HCT116 (cell line): ENCODE measurements around the gene ZFP92. TPM values are rescaled to one million over a fixed set of nuclear protein-coding genes. Genes with fewer than 3 reads are reported as not detected.
A peak's percentile ranks its signal among the peaks of the same experiment; 100 is the strongest.

Experiments used
- ATAC-seq: fragments of 200-7000 bp; cut with Tn5 transposase; 2 replicates; pipeline ENCODE4 v1.9.1; 2020; ENCODE audit warnings: mild to moderate bottlenecking, moderate library complexity
- BruUV-seq: library from RNA; stranded (reverse); fragments of 400-500 nt; replicated peaks from 2 replicates; lab custom pipeline; 2021; lab: Mats Ljungman, UMichigan
- CTCF ChIA-PET: fragments of 300-600 bp; sonication (Branson Sonifier 250); formaldehyde crosslinking; loops from one replicate; lab custom pipeline; 2021; ENCODE audit warnings: antibody characterized with exemption; lab: Charles Lee
- POLR2A ChIA-PET: fragments of 300-600, 350-600 bp; sonication (Branson Sonifier 250); formaldehyde crosslinking; loops from one replicate; lab custom pipeline; 2021; ENCODE audit warnings: antibody characterized with exemption; lab: Charles Lee
- RAD21 ChIA-PET, 2 experiments: fragments of 300-600 bp; sonication (Branson Sonifier 250); formaldehyde crosslinking; loops; one replicate each; lab custom pipeline; 2023; ENCODE audit warnings: low total read pairs in 2 of 2; ENCODE audit not compliant: uncharacterized antibody in 2 of 2, unreplicated experiment in 2 of 2, low non-redundant PET in 1 of 2; lab: Charles Lee
- DNase-seq: peaks from one replicate; pipeline ENCODE4 v3.0.0-alpha.2; 2010; ENCODE audit warnings: low read depth, low spot score
- H2AFZ ChIP-seq: fragments of 200-600 bp; shearing (Covaris generic), sonication (generic); 2 replicates; pipeline ENCODE4 v1.6.1; 2017; ENCODE audit warnings: low read depth, mixed run types, mixed read lengths, antibody characterized with exemption, low read length; ENCODE audit not compliant: poor library complexity, severe bottlenecking
- H3K27ac ChIP-seq: 2 replicates; pipeline ENCODE4 v1.5.1; 2012; ENCODE audit warnings: low read depth, low read length
- H3K27me3 ChIP-seq: fragments of 200-600 bp; sonication (generic); 2 replicates; pipeline ENCODE4 v1.6.1; 2016; ENCODE audit warnings: mixed run types, low read length, mixed read lengths; ENCODE audit not compliant: insufficient read depth
- H3K36me3 ChIP-seq, 2 experiments: fragments of 200-500 bp in 1 of 2; fragments of 200-600 bp in 1 of 2; sonication (Bioruptor generic) in 1 of 2; sonication (generic) in 1 of 2; 2 replicates each; pipeline versions ENCODE4 v1.5.1 to v1.6.1; 2014 to 2016; ENCODE audit warnings: low read length in 2 of 2, inconsistent platforms in 1 of 2, mixed read lengths in 1 of 2, mixed run types in 1 of 2; ENCODE audit not compliant: insufficient read depth in 2 of 2, control insufficient read depth in 1 of 2
- H3K4me1 ChIP-seq, 2 experiments: fragments of 200-600 bp in 1 of 2; sonication (generic) in 1 of 2; 2 replicates each; pipeline versions ENCODE4 v1.5.1 to v1.6.1; 2012 to 2017; ENCODE audit warnings: low read length in 2 of 2, inconsistent platforms in 1 of 2, mild to moderate bottlenecking in 1 of 2, mixed read lengths in 1 of 2, mixed run types in 1 of 2, moderate library complexity in 1 of 2; ENCODE audit not compliant: insufficient read depth in 2 of 2, control insufficient read depth in 1 of 2
- H3K4me2 ChIP-seq: fragments of 200-600 bp; sonication (generic); 2 replicates; pipeline ENCODE4 v1.6.1; 2017; ENCODE audit warnings: mixed run types, low read length, mixed read lengths
- H3K4me3 ChIP-seq, 2 experiments: fragments of 200-600 bp in 1 of 2; sonication (generic) in 1 of 2; replicated peaks in 1 of 2; 2 replicates each; pipeline ENCODE4 v1.5.1; 2011 to 2016; ENCODE audit warnings: low read length in 2 of 2, control low read depth in 1 of 2, low read depth in 1 of 2, mild to moderate bottlenecking in 1 of 2, mixed read lengths in 1 of 2, mixed run types in 1 of 2
- H3K79me2 ChIP-seq: fragments of 200-600 bp; sonication (generic); 2 replicates; pipeline ENCODE4 v1.6.1; 2017; ENCODE audit warnings: mild to moderate bottlenecking, mixed run types, low read length, moderate library complexity, mixed read lengths; ENCODE audit not compliant: insufficient read depth
- H3K9ac ChIP-seq: fragments of 200-600 bp; sonication (generic); 2 replicates; pipeline ENCODE4 v1.6.1; 2016; ENCODE audit warnings: low read length, mixed read lengths
- H3K9me2 ChIP-seq: fragments of 200-600 bp; sonication (generic), shearing (Covaris generic); 2 replicates; pipeline ENCODE4 v1.6.1; 2017; ENCODE audit warnings: mixed run types, mild to moderate bottlenecking, moderate library complexity; ENCODE audit not compliant: insufficient read depth
- H3K9me3 ChIP-seq, 2 experiments: fragments of 200-500 bp in 1 of 2; fragments of 200-600 bp in 1 of 2; sonication (Bioruptor generic) in 1 of 2; sonication (generic) in 1 of 2; 2 replicates each; pipeline ENCODE4 v1.6.1; 2014 to 2017; ENCODE audit warnings: low read length in 2 of 2, mixed read lengths in 2 of 2, inconsistent platforms in 1 of 2, low read depth in 1 of 2, mild to moderate bottlenecking in 1 of 2, mixed run types in 1 of 2, moderate library complexity in 1 of 2; ENCODE audit not compliant: control insufficient read depth in 1 of 2, insufficient read depth in 1 of 2
- H4K20me1 ChIP-seq: fragments of 200-600 bp; sonication (generic), shearing (Covaris generic); 2 replicates; pipeline ENCODE4 v1.6.1; 2017; ENCODE audit warnings: mixed run types, mild to moderate bottlenecking, moderate library complexity; ENCODE audit not compliant: insufficient read depth
- CBX3 ChIP-seq: IDR thresholded peaks from 2 replicates; pipeline ENCODE4 v1.6.1; 2012; ENCODE audit warnings: low read depth
- CTCF ChIP-seq, 3 experiments: fragments of 200-600 bp in 1 of 3; sonication (generic) in 1 of 3; IDR thresholded peaks in 2 of 3; conservative IDR thresholded peaks in 1 of 3; 2 replicates each; pipeline ENCODE4 v1.5.1; 2012 to 2017; ENCODE audit warnings: low read depth in 2 of 3, low read length in 2 of 3, antibody characterized with exemption in 1 of 3, borderline replicate concordance in 1 of 3, control low read depth in 1 of 3, mild to moderate bottlenecking in 1 of 3, mixed read lengths in 1 of 3, mixed run types in 1 of 3, moderate library complexity in 1 of 3; ENCODE audit not compliant: insufficient read depth in 1 of 3
- EGR1 ChIP-seq: IDR thresholded peaks from 2 replicates; pipeline ENCODE4 v1.6.1; 2012; ENCODE audit warnings: low read depth
- ELF1 ChIP-seq: IDR thresholded peaks from 2 replicates; pipeline ENCODE4 v1.6.1; 2012; ENCODE audit warnings: low read depth, borderline replicate concordance
- EZH2 ChIP-seq: fragments of 200-600 bp; sonication (generic); IDR thresholded peaks from 2 replicates; pipeline ENCODE4 v1.6.1; 2017; ENCODE audit warnings: antibody characterized with exemption, mixed run types
- JUND ChIP-seq: IDR thresholded peaks from 2 replicates; pipeline ENCODE4 v1.6.1; 2012
- RAD21 ChIP-seq: IDR thresholded peaks from 2 replicates; pipeline ENCODE4 v1.6.1; 2012; ENCODE audit warnings: low read depth, mild to moderate bottlenecking
- SIN3A ChIP-seq: IDR thresholded peaks from 2 replicates; pipeline ENCODE4 v1.6.1; 2012; ENCODE audit warnings: low read depth
- SP1 ChIP-seq: IDR thresholded peaks from 2 replicates; pipeline ENCODE4 v1.6.1; 2012; ENCODE audit warnings: low read depth
- SRF ChIP-seq: IDR thresholded peaks from 2 replicates; pipeline ENCODE4 v1.6.1; 2012; ENCODE audit warnings: low read depth
- TCF7L2 ChIP-seq: IDR thresholded peaks from 2 replicates; pipeline ENCODE4 v1.7.0; 2011; ENCODE audit warnings: borderline replicate concordance, inconsistent platforms; ENCODE audit not compliant: insufficient read depth, insufficient read length; ENCODE audit errors: extremely low read depth
- ZBTB33 ChIP-seq: IDR thresholded peaks from 2 replicates; pipeline ENCODE4 v1.6.1; 2011; ENCODE audit warnings: mild to moderate bottlenecking, low read length, moderate library complexity; ENCODE audit not compliant: insufficient replicate concordance; ENCODE audit errors: extremely low read depth
- ZNF274 ChIP-seq: fragments of 200-500 bp; sonication (Bioruptor generic); IDR thresholded peaks from 2 replicates; pipeline ENCODE4 v1.6.1; 2014; ENCODE audit warnings: mild to moderate bottlenecking, low read depth, low read length, inconsistent platforms
- intact Hi-C: fragments of 100-400 bp; cut with micrococcal nuclease; formaldehyde crosslinking; loops from 2 replicates; pipeline ENCODE4 v1.10.0; 2022
- total RNA-seq: library from RNA; stranded (reverse); gene quantifications from one replicate; pipeline ENCODE4 v1.2.1, GENCODE V29; 2021; ENCODE audit not compliant: unreplicated experiment

ZFP92 gene
- total RNA-seq, 1 experiment from 2014 or later: not detected

- Histone ChIP-seq H4K20me1 (no peaks in the 10 kb centered on the region), H3K9ac (no peak overlapping the region), H3K9me3 (no peaks in the 10 kb centered on the region), H3K27me3 (no peaks in the 10 kb centered on the region), H3K27ac (no peak overlapping the region), H3K79me2 (no peaks in the 10 kb centered on the region), H3K9me2 (no peaks in the 10 kb centered on the region), H3K4me1 (no peaks in the 10 kb centered on the region), H2AFZ (peak overlapping the region; percentile 54), H3K4me2 (no peak overlapping the region; the same call in 1 of the 2 replicates), H3K4me3 (no peak overlapping the region), H3K36me3 (no peaks in the 10 kb centered on the region)
- CTCF ChIA-PET: no interaction called here
- no peak for TF ChIP-seq TCF7L2
- TF ChIP-seq CTCF (IDR thresholded peaks at IDR 0.05 in 2 of 3, conservative IDR thresholded peaks at IDR 0.05 in 1 of 3; ENCODE audit: borderline replicate concordance in 1 of 3, insufficient read depth in 1 of 3, low read depth in 2 of 3, low read length in 2 of 3): peak; percentile 82 to 99 (median 96)
- no peak for TF ChIP-seq EZH2
- TF ChIP-seq ELF1: no peak
- 0 out of 2 replicates have a peak, but pooled peaks have one; percentile 17 for TF ChIP-seq SRF
- no peak for TF ChIP-seq JUND
- TF ChIP-seq ZNF274: no peak
- no peak for TF ChIP-seq SIN3A
- no peak for TF ChIP-seq EGR1
- no peak for TF ChIP-seq SP1
- TF ChIP-seq CBX3: 0 out of 2 replicates have a peak, but pooled peaks have one; percentile 25
- no peak for TF ChIP-seq ZBTB33
- TF ChIP-seq RAD21: peak; percentile 54
- DNase-seq (peak; percentile 35), ATAC-seq (peak; percentile 96)
- intact Hi-C loops: no loop called here
- no TSS peak for BruUV-seq
- RAD21 ChIA-PET: no interaction called here
- POLR2A ChIA-PET: no interaction called here
Measured at GRCh38 chrX:153400146-153401132, 10.8 kb upstream of the ZFP92 start.
